SIG-M5 treated with dmso at 0.1 percent for 504 hours (cell line): ENCODE results near the gene TRIM24.

ENCODE experiments used
- DNase-seq: peaks from one replicate; lab custom pipeline; 2025; ENCODE audit not compliant: unreplicated experiment; lab: John Stamatoyannopoulos, UW

The TRIM24 gene

GRCh38 chr7:138613630-138614029 lies 153.6 kb downstream of the TRIM24 start:
- no peak for DNase-seq

- DNase-seq: no peak
Measured at GRCh38 chr7:138616085-138616484, 156.0 kb downstream of the TRIM24 start.

GRCh38 chr7:138618506-138618905 lies 158.4 kb downstream of the TRIM24 start:
- no peak for DNase-seq

- DNase-seq: no peak
Measured at GRCh38 chr7:138618933-138619332, 158.9 kb downstream of the TRIM24 start.

- DNase-seq: no peak
Measured at GRCh38 chr7:138622841-138623240, 162.8 kb downstream of the TRIM24 start.

GRCh38 chr7:138625084-138625848 lies 165.2 kb downstream of the TRIM24 start:
- no peak for DNase-seq

GRCh38 chr7:138625849-138626230 lies 165.8 kb downstream of the TRIM24 start:
- DNase-seq: peak; percentile 13

- DNase-seq: no peak
Measured at GRCh38 chr7:138626846-138627245, 166.8 kb downstream of the TRIM24 start.

GRCh38 chr7:138627361-138627760 lies 167.3 kb downstream of the TRIM24 start:
- no peak for DNase-seq

GRCh38 chr7:138630059-138630610 lies 170.1 kb downstream of the TRIM24 start:
- DNase-seq: no peak

- no peak for DNase-seq
Measured at GRCh38 chr7:138632384-138632783, 172.3 kb downstream of the TRIM24 start.

- DNase-seq: no peak
Measured at GRCh38 chr7:138632826-138633602, 173.0 kb downstream of the TRIM24 start.
